Keratinocyte (primary cell): ENCODE data around the gene MNAT1. TPM values are rescaled to one million over a fixed set of nuclear protein-coding genes. Genes with fewer than 3 reads are reported as not detected.

ENCODE experiments used
- DNase-seq: peaks from one replicate; pipeline ENCODE4 v3.0.0-alpha.2; 2011; ENCODE audit warnings: low read depth, missing footprints, low spot score
- FAIRE-seq: peaks from 2 replicates; lab custom pipeline; 2011; peaks lifted over from hg19 to GRCh38; lab: Jason Lieb, UNC
- H2AFZ ChIP-seq: 2 replicates; pipeline ENCODE4 v1.6.0; 2012; ENCODE audit warnings: low read length, control low read depth, inconsistent platforms; ENCODE audit not compliant: control insufficient read depth
- H3K27ac ChIP-seq: 2 replicates; pipeline ENCODE4 v1.5.1; 2011; ENCODE audit warnings: low read length; ENCODE audit not compliant: control insufficient read depth, insufficient read depth
- H3K27me3 ChIP-seq: 3 replicates; pipeline ENCODE4 v1.6.0; 2011; ENCODE audit warnings: low read length; ENCODE audit not compliant: control insufficient read depth, insufficient read depth; ENCODE audit errors: extremely low read depth
- H3K36me3 ChIP-seq, 2 experiments: 2 replicates in 1 of 2; 3 replicates in 1 of 2; pipeline ENCODE4 v1.5.1; 2011; ENCODE audit warnings: low read length in 2 of 2, mild to moderate bottlenecking in 1 of 2; ENCODE audit not compliant: control insufficient read depth in 2 of 2, insufficient read depth in 2 of 2; ENCODE audit errors: extremely low read depth in 1 of 2
- H3K4me1 ChIP-seq: 3 replicates; pipeline ENCODE4 v1.5.1; 2011; ENCODE audit warnings: low read length; ENCODE audit not compliant: control insufficient read depth, insufficient read depth; ENCODE audit errors: extremely low read depth
- H3K4me2 ChIP-seq: 3 replicates; pipeline ENCODE4 v1.6.0; 2011; ENCODE audit warnings: low read depth, low read length; ENCODE audit not compliant: control insufficient read depth, insufficient read depth; ENCODE audit errors: extremely low read depth
- H3K4me3 ChIP-seq, 3 experiments: fragments of 200-600 bp in 1 of 3; sonication (generic) in 1 of 3; 2 replicates in 2 of 3; 3 replicates in 1 of 3; pipeline ENCODE4 v1.5.1; 2011 to 2016; ENCODE audit warnings: low read length in 3 of 3, mild to moderate bottlenecking in 3 of 3, control low read depth in 2 of 3, inconsistent platforms in 1 of 3, low read depth in 1 of 3, mixed read lengths in 1 of 3, mixed run types in 1 of 3, moderate library complexity in 1 of 3; ENCODE audit not compliant: control insufficient read depth in 2 of 3, insufficient read depth in 2 of 3; ENCODE audit errors: extremely low read depth in 1 of 3
- H3K79me2 ChIP-seq: 2 replicates; pipeline ENCODE4 v1.6.0; 2012; ENCODE audit warnings: low read length; ENCODE audit not compliant: control insufficient read depth, insufficient read depth
- H3K9ac ChIP-seq: 3 replicates; pipeline ENCODE4 v1.6.0; 2011; ENCODE audit warnings: low read length; ENCODE audit not compliant: control insufficient read depth, insufficient read depth; ENCODE audit errors: extremely low read depth
- H3K9me1 ChIP-seq: 3 replicates; pipeline ENCODE4 v1.6.0; 2011; ENCODE audit warnings: low read length; ENCODE audit not compliant: control insufficient read depth, insufficient read depth; ENCODE audit errors: extremely low read depth
- H3K9me3 ChIP-seq: 2 replicates; pipeline ENCODE4 v1.5.1; 2012; ENCODE audit warnings: low read depth, low read length; ENCODE audit not compliant: control insufficient read depth
- H4K20me1 ChIP-seq: 3 replicates; pipeline ENCODE4 v1.6.0; 2011; ENCODE audit warnings: low read length; ENCODE audit not compliant: control insufficient read depth, insufficient read depth; ENCODE audit errors: extremely low read depth
- CTCF ChIP-seq, 3 experiments: IDR thresholded peaks in 1 of 3; conservative IDR thresholded peaks in 1 of 3; optimal IDR thresholded peaks in 1 of 3; 2 replicates in 2 of 3; 3 replicates in 1 of 3; pipeline versions ENCODE3 to v1.5.1; 2011; ENCODE audit warnings: low read length in 3 of 3, mild to moderate bottlenecking in 3 of 3, moderate library complexity in 2 of 3, control low read depth in 1 of 3, inconsistent platforms in 1 of 3; ENCODE audit not compliant: insufficient read depth in 2 of 3; ENCODE audit errors: extremely low read depth in 1 of 3
- EZH2 ChIP-seq: IDR thresholded peaks from one replicate; pipeline ENCODE4 v1.6.1; 2012; ENCODE audit warnings: inconsistent platforms, mild to moderate bottlenecking, low read length, moderate library complexity
- dilution Hi-C: fragments of 300-500 bp; cut with MboI; formaldehyde crosslinking; loops from one replicate; pipeline ENCODE4 v1.7.0; 2020; ENCODE audit warnings: low sequenced_read_pairs; ENCODE audit not compliant: extremely low pct_ligation_motif_present
- polyA plus RNA-seq, 5 experiments: library from polyadenylated mRNA; depleted of rRNA in 3 of 5; stranded (reverse) in 3 of 5; stranded (forward) in 1 of 5; unstranded in 1 of 5; fragments of >200 nt; gene quantifications; 1 replicate in 1 of 5; 2 replicates in 3 of 5; 3 replicates in 1 of 5; pipeline versions ENCODE4 v1.2.1 to v1.2.3, GENCODE V29; 2011 to 2012; ENCODE audit warnings: missing spikeins in 2 of 5, low read depth in 1 of 5, low replicate concordance in 1 of 5

MNAT1 gene
- polyA plus RNA-seq, 1 donor (not counting 4 experiments of a cell fraction or from before 2014, with no cell fraction given), result 79.5 TPM

GRCh38 chr14:60878536-60878935, 144.0 kb downstream of the MNAT1 start:
- H4K20me1 ChIP-seq, result no peaks in the 10 kb centered on the region
- peak; percentile 62 for FAIRE-seq
- no peak for TF ChIP-seq EZH2
- no peak for TF ChIP-seq CTCF (optimal IDR thresholded peaks at IDR 0.05 in 1 of 3, IDR thresholded peaks at IDR 0.05 in 1 of 3, conservative IDR thresholded peaks at IDR 0.05 in 1 of 3; ENCODE audit: extremely low read depth in 1 of 3, insufficient read depth in 2 of 3, low read length in 3 of 3)
- no peak overlapping the region for H3K9ac ChIP-seq
- peaks cover 0 to 2% of the 10 kb centered on the region in 2 experiments for H3K36me3 ChIP-seq
- no peak for DNase-seq
- H3K9me3 ChIP-seq, result no peaks in the 10 kb centered on the region
- H2AFZ ChIP-seq, result no peak overlapping the region
- dilution Hi-C loops, result no loop called here
- peaks cover 6% of the 10 kb centered on the region for H3K4me1 ChIP-seq
- H3K9me1 ChIP-seq, result no peaks in the 10 kb centered on the region
- H3K4me3 ChIP-seq, result no peak overlapping the region
- H3K79me2 ChIP-seq, result no peaks in the 10 kb centered on the region
- no peak overlapping the region for H3K4me2 ChIP-seq
- no peaks in the 10 kb centered on the region for H3K27me3 ChIP-seq
- no peak overlapping the region for H3K27ac ChIP-seq

- no peaks in the 10 kb centered on the region for H3K9me1 ChIP-seq
- H3K9me3 ChIP-seq, result no peaks in the 10 kb centered on the region
- H3K36me3 ChIP-seq, result peaks cover 0 to 2% of the 10 kb centered on the region in 2 experiments
- no peaks in the 10 kb centered on the region for H3K27me3 ChIP-seq
- H3K4me1 ChIP-seq, result peaks cover 6% of the 10 kb centered on the region
- DNase-seq (no peak), FAIRE-seq (no peak)
- H3K27ac ChIP-seq, result no peak overlapping the region
- H3K9ac ChIP-seq, result no peak overlapping the region
- TF ChIP-seq CTCF (optimal IDR thresholded peaks at IDR 0.05 in 1 of 3, IDR thresholded peaks at IDR 0.05 in 1 of 3, conservative IDR thresholded peaks at IDR 0.05 in 1 of 3; ENCODE audit: extremely low read depth in 1 of 3, insufficient read depth in 2 of 3, low read length in 3 of 3) (no peak), EZH2 (no peak)
- H2AFZ ChIP-seq, result no peak overlapping the region
- H3K4me3 ChIP-seq, result no peak overlapping the region
- no peaks in the 10 kb centered on the region for H4K20me1 ChIP-seq
- dilution Hi-C loops, result no loop called here
- H3K79me2 ChIP-seq, result no peaks in the 10 kb centered on the region
- no peak overlapping the region for H3K4me2 ChIP-seq
Observed at GRCh38 chr14:60882219-60882618, 147.7 kb downstream of the MNAT1 start.
